SK-N-SH treated with all-trans-retinoic acid at 6 μM for 48 hours (cell line): Measurements from ENCODE around the gene MRPL41.

Experiments used
- ZFP30 ChIP-seq: fragments of 450-650 bp; formaldehyde crosslinking; IDR thresholded peaks from 2 replicates; pipeline ENCODE4 v1.5.0; 2022; ENCODE audit warnings: mild to moderate bottlenecking, moderate library complexity
- TF ChIP-seq, protein P1 (sequence below): fragments of 250-450 bp; sonication (Bioruptor Pico); IDR thresholded peaks from 2 replicates; pipeline ENCODE4 v1.8.0; 2020; ENCODE audit warnings: mild to moderate bottlenecking, moderate library complexity, borderline replicate concordance

DNA sequence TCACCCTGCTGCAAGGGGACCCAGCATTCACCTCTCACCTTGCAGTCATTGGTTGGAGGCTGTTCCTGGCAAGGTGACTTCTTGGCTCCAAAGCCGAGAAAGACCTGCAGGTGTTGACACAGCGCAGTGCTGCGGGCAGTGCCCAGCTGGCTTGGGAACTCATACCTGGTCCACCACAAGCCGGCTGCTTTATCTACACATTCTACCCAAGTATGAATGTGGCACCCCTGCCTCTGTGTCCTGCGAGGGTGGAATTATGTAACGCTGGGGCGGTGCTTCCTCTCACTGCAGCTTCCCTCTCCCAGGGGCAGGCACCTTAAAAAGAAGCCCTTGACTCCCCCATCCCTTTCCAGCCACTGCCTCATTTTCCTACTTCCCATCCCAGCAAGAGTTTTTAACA lies 41.1 kb downstream of the MRPL41 start:
- TF ChIP-seq ZFP30 (CRISPR knock-in tag), result no peak
- TF ChIP-seq, protein P1, sequence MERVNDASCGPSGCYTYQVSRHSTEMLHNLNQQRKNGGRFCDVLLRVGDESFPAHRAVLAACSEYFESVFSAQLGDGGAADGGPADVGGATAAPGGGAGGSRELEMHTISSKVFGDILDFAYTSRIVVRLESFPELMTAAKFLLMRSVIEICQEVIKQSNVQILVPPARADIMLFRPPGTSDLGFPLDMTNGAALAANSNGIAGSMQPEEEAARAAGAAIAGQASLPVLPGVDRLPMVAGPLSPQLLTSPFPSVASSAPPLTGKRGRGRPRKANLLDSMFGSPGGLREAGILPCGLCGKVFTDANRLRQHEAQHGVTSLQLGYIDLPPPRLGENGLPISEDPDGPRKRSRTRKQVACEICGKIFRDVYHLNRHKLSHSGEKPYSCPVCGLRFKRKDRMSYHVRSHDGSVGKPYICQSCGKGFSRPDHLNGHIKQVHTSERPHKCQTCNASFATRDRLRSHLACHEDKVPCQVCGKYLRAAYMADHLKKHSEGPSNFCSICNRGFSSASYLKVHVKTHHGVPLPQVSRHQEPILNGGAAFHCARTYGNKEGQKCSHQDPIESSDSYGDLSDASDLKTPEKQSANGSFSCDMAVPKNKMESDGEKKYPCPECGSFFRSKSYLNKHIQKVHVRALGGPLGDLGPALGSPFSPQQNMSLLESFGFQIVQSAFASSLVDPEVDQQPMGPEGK, result no peak
